BLaER1 treated with 17β-estradiol and CSF1 and Interleukin-3, amounts not matched to agents 10 nM and 100 nM (cell line): ENCODE results near the gene SLC28A1.
A peak's percentile ranks its signal among the peaks of the same experiment; 100 is the strongest.

Experiments
- H3K27ac ChIP-seq, 11 experiments: shearing (Covaris generic); formaldehyde crosslinking; 2 replicates each; pipeline ENCODE4 v1.8.1; 2022
- H3K27me3 ChIP-seq, 11 experiments: shearing (Covaris generic); formaldehyde crosslinking; 2 replicates each; pipeline ENCODE4 v1.8.1; 2022
- H3K36me3 ChIP-seq, 11 experiments: shearing (Covaris generic); formaldehyde crosslinking; 2 replicates each; pipeline ENCODE4 v1.8.1; 2022
- H3K4me1 ChIP-seq, 10 experiments: shearing (Covaris generic); formaldehyde crosslinking; 2 replicates each; pipeline ENCODE4 v1.8.1; 2022
- H3K4me2 ChIP-seq, 11 experiments: shearing (Covaris generic); formaldehyde crosslinking; 2 replicates each; pipeline ENCODE4 v1.8.1; 2022
- H3K4me3 ChIP-seq, 10 experiments: shearing (Covaris generic); formaldehyde crosslinking; 2 replicates each; pipeline ENCODE4 v1.8.1; 2022
- H3K9ac ChIP-seq, 11 experiments: shearing (Covaris generic); formaldehyde crosslinking; 2 replicates each; pipeline ENCODE4 v1.8.1; 2022
- H3K9me3 ChIP-seq, 11 experiments: shearing (Covaris generic); formaldehyde crosslinking; replicated peaks in 1 of 11; 2 replicates each; pipeline ENCODE4 v1.8.1; 2022
- H4K20me1 ChIP-seq, 11 experiments: shearing (Covaris generic); formaldehyde crosslinking; 2 replicates each; pipeline ENCODE4 v1.8.1; 2022
- Cebpa-rat ChIP-seq, 11 experiments: shearing (Covaris generic); IDR thresholded peaks; 2 replicates each; pipeline ENCODE4 v1.8.1; 2022

SLC28A1 gene

GRCh38 chr15:84956199-84956598 is 71.7 kb downstream of the SLC28A1 start:
- Histone ChIP-seq H4K20me1 (no peaks in the 10 kb centered on the region), H3K4me3 (no peak overlapping the region), H3K9ac (no peak overlapping the region), H3K27me3 (no peaks in the 10 kb centered on the region), H3K4me1 (peaks cover 20 to 43% (median 40%) of the 10 kb centered on the region in 10 experiments), H3K9me3 (peaks cover 0 to 19% (median 15%) of the 10 kb centered on the region in 11 experiments; a peak in 15 of 22 replicates), H3K36me3 (no peaks in the 10 kb centered on the region; a peak in 1 of 22 replicates), H3K4me2 (peak overlapping the region in 9 of 11 experiments; percentile 23 to 77 (median 40); a peak in 11 of 22 replicates), H3K27ac (no peak overlapping the region)
- no peak for TF ChIP-seq Cebpa-rat (IDR thresholded peaks at IDR 0.05)

- Histone ChIP-seq H3K9me3 (peaks cover 22 to 38% (median 30%) of the 10 kb centered on the region in 11 experiments), H4K20me1 (no peaks in the 10 kb centered on the region), H3K4me2 (peak overlapping the region; percentile 63 to 86 (median 74)), H3K9ac (peak overlapping the region in 5 of 11 experiments; percentile 53 to 68 (median 67); a peak in 8 of 22 replicates), H3K27ac (peak overlapping the region in 10 of 11 experiments; percentile 52 to 87 (median 84); a peak in 18 of 22 replicates), H3K4me3 (no peak overlapping the region), H3K4me1 (peaks cover 20 to 57% (median 44%) of the 10 kb centered on the region in 10 experiments), H3K27me3 (no peaks in the 10 kb centered on the region), H3K36me3 (no peaks in the 10 kb centered on the region; a peak in 1 of 22 replicates)
- TF ChIP-seq Cebpa-rat (IDR thresholded peaks at IDR 0.05) = peak in 1 of 11 experiments; percentile 1; a peak in 1 of 22 replicates
Measured at GRCh38 chr15:84960391-84961113, 76.1 kb downstream of the SLC28A1 start.

GRCh38 chr15:84961114-84961452 is 76.6 kb downstream of the SLC28A1 start:
- Histone ChIP-seq H3K27me3 (no peaks in the 10 kb centered on the region), H3K9ac (no peak overlapping the region), H4K20me1 (no peaks in the 10 kb centered on the region), H3K4me3 (no peak overlapping the region), H3K27ac (peak overlapping the region in 5 of 11 experiments; percentile 82 to 86 (median 84); a peak in 8 of 22 replicates), H3K9me3 (peaks cover 27 to 43% (median 30%) of the 10 kb centered on the region in 11 experiments), H3K36me3 (no peaks in the 10 kb centered on the region; a peak in 1 of 22 replicates), H3K4me1 (peaks cover 20 to 52% (median 39%) of the 10 kb centered on the region in 10 experiments), H3K4me2 (peak overlapping the region in 6 of 11 experiments; percentile 68 to 86 (median 78); a peak in 9 of 22 replicates)
- TF ChIP-seq Cebpa-rat (IDR thresholded peaks at IDR 0.05) = no peak

- H4K20me1 ChIP-seq = no peaks in the 10 kb centered on the region
- peak overlapping the region in 1 of 11 experiments; percentile 2; a peak in 1 of 22 replicates for H3K27ac ChIP-seq
- peaks cover 20 to 51% (median 36%) of the 10 kb centered on the region in 10 experiments for H3K4me1 ChIP-seq
- peaks cover 27 to 50% (median 36%) of the 10 kb centered on the region in 11 experiments for H3K9me3 ChIP-seq
- H3K36me3 ChIP-seq = no peaks in the 10 kb centered on the region; a peak in 1 of 22 replicates
- H3K27me3 ChIP-seq = no peaks in the 10 kb centered on the region
- no peak for TF ChIP-seq Cebpa-rat (IDR thresholded peaks at IDR 0.05)
- H3K4me3 ChIP-seq = no peak overlapping the region
- H3K9ac ChIP-seq = no peak overlapping the region
- H3K4me2 ChIP-seq = peak overlapping the region in 4 of 11 experiments; percentile 17 to 83 (median 78); a peak in 5 of 22 replicates
Measured at GRCh38 chr15:84961707-84962106, 77.2 kb downstream of the SLC28A1 start.

- Histone ChIP-seq H3K4me1 (peaks cover 20 to 62% (median 42%) of the 10 kb centered on the region in 10 experiments), H3K9ac (no peak overlapping the region), H3K9me3 (peaks cover 20 to 45% (median 36%) of the 10 kb centered on the region in 11 experiments), H3K4me2 (peak overlapping the region in 2 of 11 experiments; percentile 3 to 75; a peak in 2 of 22 replicates), H3K4me3 (no peak overlapping the region), H3K27ac (peak overlapping the region in 1 of 11 experiments; percentile 17; a peak in 2 of 22 replicates), H3K36me3 (no peaks in the 10 kb centered on the region; a peak in 1 of 22 replicates), H3K27me3 (no peaks in the 10 kb centered on the region), H4K20me1 (no peaks in the 10 kb centered on the region)
- no peak for TF ChIP-seq Cebpa-rat (IDR thresholded peaks at IDR 0.05)
Measured at GRCh38 chr15:84962955-84963354, 78.5 kb downstream of the SLC28A1 start.

GRCh38 chr15:84967380-84967779 is 82.9 kb downstream of the SLC28A1 start:
- peak overlapping the region in 2 of 11 experiments; percentile 12 to 51; a peak in 2 of 22 replicates for H3K27ac ChIP-seq
- peaks cover 20 to 53% (median 37%) of the 10 kb centered on the region in 11 experiments for H3K9me3 ChIP-seq
- no peak overlapping the region for H3K4me3 ChIP-seq
- H4K20me1 ChIP-seq = no peaks in the 10 kb centered on the region
- no peak for TF ChIP-seq Cebpa-rat (IDR thresholded peaks at IDR 0.05)
- H3K4me2 ChIP-seq = peak overlapping the region in 9 of 11 experiments; percentile 8 to 81 (median 29); a peak in 12 of 22 replicates
- H3K9ac ChIP-seq = no peak overlapping the region
- H3K36me3 ChIP-seq = no peaks in the 10 kb centered on the region
- H3K27me3 ChIP-seq = no peaks in the 10 kb centered on the region
- H3K4me1 ChIP-seq = peaks cover 0 to 26% (median 14%) of the 10 kb centered on the region in 10 experiments; a peak in 15 of 20 replicates

- Histone ChIP-seq H3K4me3 (no peak overlapping the region), H3K4me2 (peak overlapping the region in 1 of 11 experiments; percentile 81; a peak in 1 of 22 replicates), H4K20me1 (no peaks in the 10 kb centered on the region), H3K36me3 (no peaks in the 10 kb centered on the region), H3K9ac (no peak overlapping the region), H3K9me3 (peaks cover 20 to 49% (median 36%) of the 10 kb centered on the region in 11 experiments), H3K27me3 (no peaks in the 10 kb centered on the region), H3K4me1 (peaks cover 0 to 23% (median 14%) of the 10 kb centered on the region in 10 experiments; a peak in 15 of 20 replicates), H3K27ac (no peak overlapping the region)
- TF ChIP-seq Cebpa-rat (IDR thresholded peaks at IDR 0.05) = no peak
Measured at GRCh38 chr15:84968301-84968700, 83.8 kb downstream of the SLC28A1 start.

- Histone ChIP-seq H3K27me3 (no peaks in the 10 kb centered on the region), H3K9me3 (peaks cover 19 to 40% (median 31%) of the 10 kb centered on the region in 11 experiments), H4K20me1 (no peaks in the 10 kb centered on the region), H3K9ac (no peak overlapping the region), H3K4me3 (no peak overlapping the region), H3K27ac (no peak overlapping the region), H3K4me2 (no peak overlapping the region), H3K4me1 (peaks cover 0 to 29% (median 14%) of the 10 kb centered on the region in 10 experiments; a peak in 15 of 20 replicates), H3K36me3 (no peaks in the 10 kb centered on the region)
- TF ChIP-seq Cebpa-rat (IDR thresholded peaks at IDR 0.05) = no peak
Measured at GRCh38 chr15:84969257-84969656, 84.8 kb downstream of the SLC28A1 start.

- Histone ChIP-seq H3K4me1 (peaks cover 0 to 26% (median 12%) of the 10 kb centered on the region in 10 experiments; a peak in 15 of 20 replicates), H3K4me3 (no peak overlapping the region), H3K4me2 (peak overlapping the region in 1 of 11 experiments; percentile 37; a peak in 1 of 22 replicates), H3K27me3 (no peaks in the 10 kb centered on the region), H3K36me3 (no peaks in the 10 kb centered on the region), H3K27ac (no peak overlapping the region), H3K9ac (no peak overlapping the region), H3K9me3 (peaks cover 8 to 24% (median 18%) of the 10 kb centered on the region in 11 experiments; a peak in 17 of 22 replicates), H4K20me1 (no peaks in the 10 kb centered on the region)
- TF ChIP-seq Cebpa-rat (IDR thresholded peaks at IDR 0.05) = no peak
Measured at GRCh38 chr15:84970843-84971242, 86.4 kb downstream of the SLC28A1 start.
